ENCODE data around the gene MYCT1. TPM values are rescaled to one million over a fixed set of nuclear protein-coding genes. Genes with fewer than 3 reads are reported as not detected.

Gene MYCT1, protein sequence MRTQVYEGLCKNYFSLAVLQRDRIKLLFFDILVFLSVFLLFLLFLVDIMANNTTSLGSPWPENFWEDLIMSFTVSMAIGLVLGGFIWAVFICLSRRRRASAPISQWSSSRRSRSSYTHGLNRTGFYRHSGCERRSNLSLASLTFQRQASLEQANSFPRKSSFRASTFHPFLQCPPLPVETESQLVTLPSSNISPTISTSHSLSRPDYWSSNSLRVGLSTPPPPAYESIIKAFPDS
- total RNA-seq = 1 to 10 TPM; 3.9 to 4.6 TPM

- peak in 1 of 3 donors; percentile 28 for TF ChIP-seq POLR2A (IDR thresholded peaks at IDR 0.05)
- TF ChIP-seq, protein P1, sequence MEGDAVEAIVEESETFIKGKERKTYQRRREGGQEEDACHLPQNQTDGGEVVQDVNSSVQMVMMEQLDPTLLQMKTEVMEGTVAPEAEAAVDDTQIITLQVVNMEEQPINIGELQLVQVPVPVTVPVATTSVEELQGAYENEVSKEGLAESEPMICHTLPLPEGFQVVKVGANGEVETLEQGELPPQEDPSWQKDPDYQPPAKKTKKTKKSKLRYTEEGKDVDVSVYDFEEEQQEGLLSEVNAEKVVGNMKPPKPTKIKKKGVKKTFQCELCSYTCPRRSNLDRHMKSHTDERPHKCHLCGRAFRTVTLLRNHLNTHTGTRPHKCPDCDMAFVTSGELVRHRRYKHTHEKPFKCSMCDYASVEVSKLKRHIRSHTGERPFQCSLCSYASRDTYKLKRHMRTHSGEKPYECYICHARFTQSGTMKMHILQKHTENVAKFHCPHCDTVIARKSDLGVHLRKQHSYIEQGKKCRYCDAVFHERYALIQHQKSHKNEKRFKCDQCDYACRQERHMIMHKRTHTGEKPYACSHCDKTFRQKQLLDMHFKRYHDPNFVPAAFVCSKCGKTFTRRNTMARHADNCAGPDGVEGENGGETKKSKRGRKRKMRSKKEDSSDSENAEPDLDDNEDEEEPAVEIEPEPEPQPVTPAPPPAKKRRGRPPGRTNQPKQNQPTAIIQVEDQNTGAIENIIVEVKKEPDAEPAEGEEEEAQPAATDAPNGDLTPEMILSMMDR (IDR thresholded peaks at IDR 0.05) = no peak
- H3K27me3 ChIP-seq = no peaks in the 10 kb centered on the region
- DNase-seq (no peak), ATAC-seq (peak; percentile 68)
- H3K9me3 ChIP-seq = no peaks in the 10 kb centered on the region
- 38 to 50% methylated on average over 2 of the region's 2 CpGs for WGBS, 2 donors
- H3K27ac ChIP-seq = no peak within 1 kb of the TSS
- no peak within 1 kb of the TSS for H3K4me3 ChIP-seq
- H3K4me1 ChIP-seq = no peaks in the 10 kb centered on the region
- no peaks in the 10 kb centered on the region for H3K36me3 ChIP-seq (replicated peaks in 1 of 2; ENCODE audit: insufficient read depth in 1 of 2, low read depth in 2 of 2)
- intact Hi-C loops (cut with DNase I) = no loop called here
Observed at GRCh38 chr6:152697634-152698033, at the start of gene MYCT1. TSS of gene MYCT1 (plus strand) at chr6:152697897. CDS start at chr6:152697903, 6 bp downstream.

- Histone ChIP-seq H3K4me1 (no peaks in the 10 kb centered on the region), H3K9me3 (no peaks in the 10 kb centered on the region), H3K27ac (no peak overlapping the region), H3K27me3 (no peaks in the 10 kb centered on the region), H3K4me3 (no peak overlapping the region), H3K36me3 (replicated peaks in 1 of 2; ENCODE audit: insufficient read depth in 1 of 2, low read depth in 2 of 2) (no peaks in the 10 kb centered on the region)
- intact Hi-C loops (cut with DNase I) = no loop called here
- ATAC-seq (no peak), DNase-seq (no peak)
- TF ChIP-seq, protein P1 (IDR thresholded peaks at IDR 0.05) = no peak
- TF ChIP-seq POLR2A (IDR thresholded peaks at IDR 0.05) = no peak
- 50 to 55% methylated on average over 2 of the region's 2 CpGs for WGBS, 2 donors
Observed at GRCh38 chr6:152648105-152648504, 49.6 kb upstream of the MYCT1 start.

GRCh38 chr6:152651986-152652385 is 45.7 kb upstream of the MYCT1 start:
- ATAC-seq (no peak), DNase-seq (no peak)
- Histone ChIP-seq H3K9me3 (no peaks in the 10 kb centered on the region), H3K27ac (no peak overlapping the region), H3K36me3 (replicated peaks in 1 of 2; ENCODE audit: insufficient read depth in 1 of 2, low read depth in 2 of 2) (no peaks in the 10 kb centered on the region), H3K4me3 (no peak overlapping the region), H3K4me1 (no peaks in the 10 kb centered on the region), H3K27me3 (no peaks in the 10 kb centered on the region)
- intact Hi-C loops (cut with DNase I) = no loop called here
- TF ChIP-seq POLR2A (IDR thresholded peaks at IDR 0.05) = no peak
- TF ChIP-seq, protein P1 (IDR thresholded peaks at IDR 0.05) = no peak
- 53 to 56% methylated on average over 3 of the region's 3 CpGs for WGBS, 2 donors

DNA sequence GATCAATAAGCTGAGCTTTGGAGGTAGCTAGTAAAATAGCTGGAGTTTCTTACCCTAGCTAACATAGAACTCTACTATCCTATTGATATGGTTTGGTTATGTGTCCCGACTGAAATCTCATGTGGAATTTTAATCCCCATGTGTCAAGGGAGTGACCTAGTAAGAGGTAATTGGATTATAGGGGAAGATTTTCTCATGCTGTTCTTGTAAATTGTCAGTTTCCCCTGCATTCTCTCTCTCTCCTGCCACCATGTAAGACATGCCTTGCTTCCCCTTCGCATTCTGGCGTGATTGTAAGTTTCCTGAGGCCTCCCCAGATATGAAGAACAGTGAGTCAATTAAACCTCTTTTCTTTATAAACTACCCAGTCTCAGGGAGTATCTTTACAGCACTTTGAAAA is 35.9 kb upstream of the MYCT1 start:
- 48 to 70% methylated on average over 3 of the region's 3 CpGs for WGBS, 2 donors
- Histone ChIP-seq H3K27me3 (no peaks in the 10 kb centered on the region), H3K4me3 (no peak overlapping the region), H3K27ac (no peak overlapping the region), H3K36me3 (replicated peaks in 1 of 2; ENCODE audit: insufficient read depth in 1 of 2, low read depth in 2 of 2) (no peaks in the 10 kb centered on the region), H3K9me3 (no peaks in the 10 kb centered on the region), H3K4me1 (no peaks in the 10 kb centered on the region)
- DNase-seq = no peak
- TF ChIP-seq POLR2A (IDR thresholded peaks at IDR 0.05) = no peak
- TF ChIP-seq, protein P1 (IDR thresholded peaks at IDR 0.05) = no peak
- ATAC-seq = no peak
- intact Hi-C loops (cut with DNase I) = no loop called here

DNA sequence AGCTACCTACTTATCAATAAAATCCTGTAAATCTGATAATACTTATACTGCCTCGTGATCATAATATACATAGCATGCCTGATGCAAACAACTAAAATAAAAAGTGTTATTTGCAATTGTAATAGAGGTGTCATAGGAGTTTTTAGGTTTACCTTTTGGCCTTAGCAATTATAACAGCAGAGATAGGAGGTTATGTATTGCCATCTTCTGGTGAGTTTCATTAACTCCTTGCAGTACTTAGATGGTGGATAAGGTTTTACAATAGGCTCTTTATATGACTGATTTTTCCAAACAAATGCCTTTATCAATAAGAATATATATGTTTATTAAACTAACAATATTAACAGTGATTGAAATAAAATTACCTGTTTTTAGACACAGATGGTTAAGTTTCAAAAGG is 27.8 kb upstream of the MYCT1 start:
- H3K4me1 ChIP-seq = no peaks in the 10 kb centered on the region
- no peak for DNase-seq
- no peaks in the 10 kb centered on the region for H3K27me3 ChIP-seq
- TF ChIP-seq, protein P1 (IDR thresholded peaks at IDR 0.05) = peak in 2 of 7 experiments; percentile 17 to 31
- no peak for TF ChIP-seq POLR2A (IDR thresholded peaks at IDR 0.05)
- intact Hi-C loops (cut with DNase I) = no loop called here
- WGBS, 2 donors = 21 to 27% methylated on average over 1 of the region's 1 CpG
- no peak overlapping the region for H3K4me3 ChIP-seq
- H3K9me3 ChIP-seq = no peaks in the 10 kb centered on the region
- no peak overlapping the region for H3K27ac ChIP-seq
- ATAC-seq = no peak
- no peaks in the 10 kb centered on the region for H3K36me3 ChIP-seq (replicated peaks in 1 of 2; ENCODE audit: insufficient read depth in 1 of 2, low read depth in 2 of 2)

Measured in body of pancreas (tissue), 4 donors.